ENCODE data around the gene NHEJ1.
A peak's percentile ranks its signal among the peaks of the same experiment; 100 is the strongest.

Gene NHEJ1

GRCh38 chr2:219168526-219168925, 7.9 kb upstream of the NHEJ1 start:
- DNase-seq = peak in 6 of 56 donors; percentile 7 to 34 (median 17)

GRCh38 chr2:219167997-219168396, 7.4 kb upstream of the NHEJ1 start:
- no peak for DNase-seq

GRCh38 chr2:219165058-219165911, 4.7 kb upstream of the NHEJ1 start:
- no peak for DNase-seq

- no peak for DNase-seq
These were observed 2.5 kb upstream of the NHEJ1 start for GRCh38 chr2:219163156-219163555.

- no peak for DNase-seq
These were observed 482 bp upstream of the NHEJ1 start for GRCh38 chr2:219161097-219161496.

GRCh38 chr2:219159771-219160185, 837 bp downstream of the NHEJ1 start:
- DNase-seq = no peak

- no peak for DNase-seq
These were observed 2.0 kb downstream of the NHEJ1 start for GRCh38 chr2:219158586-219158985.

GRCh38 chr2:219158025-219158424, 2.6 kb downstream of the NHEJ1 start:
- DNase-seq = no peak

GRCh38 chr2:219157396-219157795, 3.2 kb downstream of the NHEJ1 start:
- DNase-seq = no peak

GRCh38 chr2:219155054-219155644, 5.5 kb downstream of the NHEJ1 start:
- DNase-seq = peak in 7 of 56 donors; percentile 4 to 77 (median 21)

- no peak for DNase-seq
These were observed 10.9 kb downstream of the NHEJ1 start for GRCh38 chr2:219149667-219150066.

- DNase-seq = no peak
These were observed 18.3 kb downstream of the NHEJ1 start for GRCh38 chr2:219142329-219142728.

GRCh38 chr2:219140722-219141121, 19.9 kb downstream of the NHEJ1 start:
- no peak for DNase-seq

GRCh38 chr2:219133976-219134375, 26.6 kb downstream of the NHEJ1 start:
- DNase-seq = no peak

- DNase-seq = no peak
These were observed 28.9 kb downstream of the NHEJ1 start for GRCh38 chr2:219131744-219132143.

GRCh38 chr2:219131327-219131726, 29.3 kb downstream of the NHEJ1 start:
- no peak for DNase-seq

- DNase-seq = no peak
These were observed 31.0 kb downstream of the NHEJ1 start for GRCh38 chr2:219129589-219129988.

- DNase-seq = no peak
These were observed 32.2 kb downstream of the NHEJ1 start for GRCh38 chr2:219128396-219128795.

- DNase-seq = no peak
These were observed 33.5 kb downstream of the NHEJ1 start for GRCh38 chr2:219127037-219127635.

GRCh38 chr2:219126555-219126954, 34.1 kb downstream of the NHEJ1 start:
- DNase-seq = no peak

GRCh38 chr2:219125886-219126270, 34.7 kb downstream of the NHEJ1 start:
- DNase-seq = no peak

GRCh38 chr2:219125225-219125885, 35.3 kb downstream of the NHEJ1 start:
- DNase-seq = no peak

All from amygdala (tissue), 56 donors.